NCI-H1092 treated with DMSO at 0.1 percent for 48 hours (cell line): Measurements from ENCODE around the gene LMOD1.
"Not testable (repeated sequence)": the region's sequence is repeated elsewhere in the genome, so short reads cannot be mapped to it uniquely, and the experiment has no call there.

Experiments used
- DNase-seq: peaks from one replicate; lab custom pipeline; 2025; lab: John Stamatoyannopoulos, UW

LMOD1 gene

DNA sequence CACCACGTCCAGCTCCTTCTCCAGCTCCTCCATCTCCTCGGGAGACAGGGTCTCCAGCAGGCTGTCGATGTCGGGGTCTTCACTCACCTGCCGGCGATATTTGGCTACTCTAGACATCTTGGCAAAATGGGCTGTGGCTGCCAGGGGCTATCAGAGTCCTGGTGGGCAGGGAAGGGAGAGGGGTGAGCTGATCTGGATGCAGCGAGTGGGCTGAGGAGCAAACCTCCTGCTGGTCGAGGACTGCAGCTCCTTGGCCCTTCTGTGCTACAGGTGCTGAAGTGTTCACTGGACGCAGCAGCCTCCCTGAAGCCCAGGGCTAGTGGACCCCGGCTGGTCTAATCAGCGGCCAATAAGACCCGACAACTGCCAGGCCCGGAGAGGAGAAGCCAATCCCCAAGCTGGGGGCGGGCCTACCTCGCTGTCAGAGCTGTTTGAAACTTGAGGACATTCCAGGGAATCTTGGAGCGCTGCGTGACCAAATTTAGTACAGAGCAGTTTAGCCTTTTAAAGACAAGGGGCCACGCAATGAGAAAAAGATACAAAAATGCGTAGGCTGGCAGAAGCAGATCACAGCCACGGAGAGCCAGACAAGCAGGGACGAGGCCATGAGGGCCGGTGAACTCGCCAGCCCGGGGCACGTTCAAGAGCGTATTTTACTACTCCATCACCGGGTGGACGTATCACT, at the start of gene LMOD1:
Gene LMOD1, minus strand, starts transcription at position 325 of the 685 bp plus-strand sequence. Its CDS starts 208 bp downstream, at position 117.
- peak; percentile 27 for DNase-seq

DNA sequence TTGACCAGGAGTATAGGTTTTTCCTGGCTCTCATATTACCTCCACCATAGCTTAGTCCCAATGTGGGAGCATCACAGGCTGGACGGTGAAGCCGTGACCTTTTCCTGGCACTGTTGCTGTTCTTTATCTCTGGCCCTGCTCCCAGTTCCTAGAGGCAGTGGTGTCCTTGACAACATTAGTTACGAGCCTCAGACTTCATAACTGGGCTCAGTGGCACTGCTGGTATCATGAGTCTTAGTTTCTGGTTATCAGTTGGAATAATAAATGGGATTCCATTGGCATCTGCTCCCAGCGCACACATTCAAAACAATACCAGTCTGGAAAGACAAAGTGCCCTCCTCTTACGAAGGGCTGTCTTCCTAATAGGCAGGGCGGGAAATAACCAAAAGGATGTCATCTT, 44.1 kb upstream of the LMOD1 start:
- DNase-seq = no peak

DNA sequence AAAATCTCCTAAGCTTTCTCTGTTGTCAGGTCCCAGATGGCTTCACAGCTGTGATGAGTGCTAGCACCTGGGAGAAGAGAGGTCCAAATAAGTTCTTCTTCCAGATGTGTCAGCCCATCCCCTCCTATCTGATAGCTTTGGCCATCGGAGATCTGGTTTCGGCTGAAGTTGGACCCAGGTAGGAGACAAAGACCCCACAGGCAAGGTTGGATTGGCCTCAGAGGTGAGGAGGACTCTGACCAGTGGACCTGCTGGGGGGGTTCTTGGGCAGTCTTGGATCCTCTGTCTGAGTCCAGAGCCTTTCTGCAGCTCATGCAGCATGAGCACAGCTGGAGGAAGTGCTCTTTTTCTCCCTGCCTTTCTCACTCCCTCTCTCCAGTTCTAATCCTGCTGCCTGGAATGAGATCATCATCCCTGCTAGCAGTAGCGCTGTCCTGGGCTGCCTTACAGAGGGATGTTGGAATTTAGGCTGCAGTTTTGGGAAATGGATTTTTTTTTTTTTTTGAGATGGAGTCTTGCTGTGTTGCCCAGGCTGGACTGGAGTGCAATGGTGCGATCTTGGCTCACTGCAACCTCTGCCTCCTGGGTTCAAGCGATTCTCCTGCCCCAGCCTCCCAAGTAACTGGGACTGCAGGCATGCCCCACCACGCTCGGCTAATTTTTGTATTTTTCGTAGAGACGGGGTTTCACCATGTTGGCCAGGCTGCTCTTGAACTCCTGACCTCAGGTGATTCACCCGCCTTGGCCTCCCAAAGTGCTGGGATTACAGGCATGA, 43.2 kb upstream of the LMOD1 start:
- DNase-seq = no peak

DNA sequence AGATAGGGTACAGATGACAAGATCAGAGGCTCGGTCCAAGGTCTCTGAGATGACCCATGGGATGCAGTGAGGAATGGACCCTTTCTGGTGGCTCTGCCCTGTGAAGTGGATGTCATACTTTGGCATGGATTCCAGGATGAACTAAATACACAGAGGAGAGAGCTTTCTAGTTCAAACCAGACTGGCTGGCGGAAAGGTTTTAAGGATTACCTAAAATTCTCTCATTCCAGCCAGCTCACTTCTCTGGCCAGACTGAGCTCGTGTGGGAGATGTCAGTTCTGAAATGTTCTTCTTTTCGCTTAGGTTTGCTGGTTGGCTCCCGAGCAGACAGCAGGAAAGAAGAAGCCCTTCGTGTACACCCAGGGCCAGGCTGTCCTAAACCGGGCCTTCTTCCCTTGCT, 42.3 kb upstream of the LMOD1 start:
- no peak for DNase-seq

DNA sequence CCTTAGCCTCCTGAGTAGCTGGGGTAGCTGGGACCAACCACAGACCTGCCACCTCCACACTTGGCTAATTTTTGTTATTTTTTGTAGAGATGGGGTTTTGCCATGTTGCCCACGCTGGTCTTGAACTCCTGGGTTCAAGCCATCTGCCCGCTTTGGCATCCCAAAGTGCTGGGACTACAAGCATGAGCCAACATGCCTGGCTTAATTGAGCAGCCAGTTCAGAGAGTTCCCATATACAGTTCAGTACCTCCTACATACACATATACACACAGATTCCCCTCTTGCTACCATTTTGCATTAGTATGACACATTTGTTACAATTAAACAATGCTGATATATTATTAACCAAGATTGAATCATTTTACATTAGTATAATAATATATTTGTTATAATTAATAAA, 39.0 kb upstream of the LMOD1 start:
- no peak for DNase-seq

DNA sequence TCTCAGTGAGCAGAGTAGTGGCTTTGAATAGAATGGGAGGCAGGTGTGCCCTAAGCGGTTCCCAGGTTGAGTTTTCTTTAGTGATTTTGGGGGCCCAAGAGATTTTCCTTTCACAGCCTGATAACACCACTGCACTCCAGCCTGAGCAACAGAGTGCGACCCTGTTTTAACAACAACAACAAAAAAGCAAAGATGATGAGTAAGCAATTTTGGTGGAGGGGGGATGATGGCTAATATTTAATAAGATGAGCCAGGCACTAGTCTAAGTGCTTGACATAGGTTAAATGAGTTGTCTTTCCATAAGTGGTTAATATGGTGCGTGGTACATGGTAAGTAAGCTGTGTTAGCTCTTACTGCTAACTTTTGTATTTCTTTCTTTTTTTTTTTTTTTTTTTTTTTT, 38.1 kb upstream of the LMOD1 start:
- DNase-seq = no peak

DNA sequence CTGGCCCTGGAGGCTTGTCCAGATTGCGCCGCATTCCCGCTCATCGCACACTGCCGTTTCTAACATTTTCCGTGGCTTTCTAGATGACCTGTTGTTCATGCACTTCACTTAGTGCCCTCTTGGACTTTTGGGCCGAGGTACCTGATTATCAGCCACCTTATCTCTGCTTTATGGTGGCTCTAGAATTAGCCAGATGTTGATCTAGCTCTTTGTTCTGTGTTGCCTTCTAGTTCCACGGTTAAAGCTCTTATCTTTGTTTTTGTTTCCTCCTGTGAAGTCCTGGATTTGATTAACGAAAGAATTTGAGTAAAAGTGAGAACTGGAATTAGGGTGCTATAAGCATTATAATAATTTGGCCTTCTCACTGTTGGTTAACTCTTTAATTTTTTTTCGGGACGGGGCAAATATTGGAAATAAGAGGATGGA, 37.0 kb upstream of the LMOD1 start:
- no peak for DNase-seq

DNA sequence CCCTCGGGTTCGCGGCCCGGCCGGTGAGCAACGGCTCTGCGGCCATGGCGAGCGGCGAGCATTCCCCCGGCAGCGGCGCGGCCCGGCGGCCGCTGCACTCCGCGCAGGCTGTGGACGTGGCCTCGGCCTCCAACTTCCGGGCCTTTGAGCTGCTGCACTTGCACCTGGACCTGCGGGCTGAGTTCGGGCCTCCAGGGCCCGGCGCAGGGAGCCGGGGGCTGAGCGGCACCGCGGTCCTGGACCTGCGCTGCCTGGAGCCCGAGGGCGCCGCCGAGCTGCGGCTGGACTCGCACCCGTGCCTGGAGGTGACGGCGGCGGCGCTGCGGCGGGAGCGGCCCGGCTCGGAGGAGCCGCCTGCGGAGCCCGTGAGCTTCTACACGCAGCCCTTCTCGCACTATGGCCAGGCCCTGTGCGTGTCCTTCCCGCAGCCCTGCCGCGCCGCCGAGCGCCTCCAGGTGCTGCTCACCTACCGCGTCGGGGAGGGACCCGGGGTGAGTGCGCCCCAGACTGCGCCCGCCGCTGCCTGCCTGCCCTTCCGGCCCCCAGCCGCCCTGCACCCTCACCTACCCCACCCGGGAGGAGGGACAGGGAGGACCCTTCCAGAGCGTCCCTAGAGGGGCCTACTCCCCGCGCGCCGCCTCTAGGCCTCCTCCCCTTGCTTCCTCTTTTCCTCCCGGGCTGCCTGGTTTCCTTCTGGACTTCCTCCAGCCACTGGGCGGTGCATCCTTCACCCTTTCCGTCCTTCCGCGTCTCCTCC, 36.5 kb upstream of the LMOD1 start, which contains the start of gene RNPEP:
Gene RNPEP, plus strand, starts transcription at position 26 of the 757 bp plus-strand sequence. Its CDS starts 19 bp downstream, at position 45.
- peak; percentile 80 for DNase-seq

DNA sequence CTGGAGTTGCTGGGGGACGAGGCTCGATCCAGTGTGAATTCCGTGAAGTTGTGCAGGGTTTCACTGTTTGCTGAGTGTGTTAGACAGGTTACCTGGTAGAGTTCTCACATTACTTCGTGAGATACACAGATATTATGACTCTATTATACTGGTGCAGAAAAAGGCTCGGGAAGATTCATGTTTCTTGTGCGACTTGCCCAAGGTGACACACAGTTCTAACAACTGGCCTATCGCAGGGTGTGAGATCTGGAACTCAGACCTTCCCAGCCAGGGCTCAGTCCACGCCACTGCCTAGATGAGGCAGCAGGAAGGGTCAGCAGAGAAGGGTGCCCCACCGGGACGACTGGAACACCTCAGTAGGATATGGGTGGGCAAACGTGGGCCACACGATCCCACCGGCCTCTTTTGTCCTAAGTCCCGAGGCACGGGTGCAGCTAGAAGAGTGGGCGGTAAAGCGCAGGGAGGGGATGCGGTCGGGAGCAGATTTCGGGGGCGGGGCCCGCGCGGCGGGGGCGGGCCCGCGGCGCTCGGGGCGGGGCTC, 35.8 kb upstream of the LMOD1 start:
- no peak for DNase-seq

DNA sequence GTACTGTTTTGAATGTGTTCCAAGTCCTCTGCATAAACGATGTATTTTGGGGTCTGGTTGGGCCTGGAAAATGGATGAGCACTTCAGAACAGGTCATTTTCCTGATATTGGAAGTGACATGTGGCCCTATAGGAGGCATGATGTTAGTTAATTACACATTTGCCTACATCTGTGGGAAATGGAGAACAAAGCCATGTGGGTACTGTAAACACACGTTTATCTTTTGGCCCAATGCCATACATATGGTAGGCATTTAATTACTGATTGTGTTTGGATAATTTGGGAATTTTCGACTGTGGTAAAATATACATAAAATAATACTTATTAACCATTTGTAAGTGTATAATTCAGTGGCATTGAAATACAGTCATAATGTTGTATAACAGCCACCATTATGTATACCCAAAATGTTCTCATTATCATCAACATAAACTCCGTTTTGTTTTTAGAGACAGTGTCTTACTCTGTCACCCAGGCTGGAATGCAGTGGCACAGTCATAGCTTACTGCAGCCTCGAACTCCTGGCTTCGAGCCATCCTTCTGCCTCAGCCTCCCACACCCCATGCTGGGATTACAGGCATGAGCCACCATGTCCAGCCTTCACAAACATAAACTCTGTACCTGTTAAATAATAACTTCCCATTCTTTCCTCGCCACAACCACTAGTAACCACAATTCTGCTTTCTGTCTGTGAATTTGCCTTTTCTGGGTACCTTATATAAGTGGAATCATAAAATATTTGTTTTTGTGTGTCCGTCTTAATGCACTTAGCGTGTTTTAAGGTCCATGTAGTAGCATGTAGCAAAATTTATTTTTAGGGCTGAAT, 24.2 kb upstream of the LMOD1 start:
- DNase-seq = no peak

DNA sequence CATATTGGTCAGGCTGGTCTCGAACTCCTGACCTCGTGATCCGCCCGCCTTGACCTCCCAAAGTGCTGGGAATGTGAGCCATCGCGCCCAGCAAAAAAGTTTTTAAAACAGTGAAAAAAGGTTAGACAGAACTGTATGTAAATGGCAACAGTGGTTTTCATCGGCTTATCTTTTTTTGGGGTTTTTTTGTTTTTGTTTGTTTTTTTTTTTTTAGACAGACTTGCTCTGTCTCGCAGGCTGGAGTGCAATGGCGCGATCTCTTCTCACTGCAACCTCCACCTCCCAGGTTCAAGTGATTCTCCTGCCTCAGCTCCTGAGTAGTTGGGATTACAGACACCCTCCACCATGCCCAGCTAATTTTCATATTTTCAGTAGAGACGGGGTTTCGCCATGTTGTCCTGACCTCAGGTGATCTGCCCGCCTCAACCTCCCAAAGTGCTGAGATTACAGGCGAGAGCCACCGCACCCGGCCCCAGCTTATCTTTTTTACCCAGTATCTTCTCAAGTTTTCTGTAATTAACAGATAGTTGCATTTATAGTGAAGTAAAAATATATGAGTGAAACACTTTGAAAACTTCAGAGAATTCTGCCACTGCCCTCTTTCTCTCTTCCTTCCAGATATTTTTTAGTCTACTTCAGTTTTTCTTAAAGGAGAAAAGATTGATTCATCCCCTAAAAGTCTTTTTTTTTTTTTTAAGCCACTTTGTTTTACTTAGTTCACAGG, 22.0 kb upstream of the LMOD1 start:
- DNase-seq = no peak

DNA sequence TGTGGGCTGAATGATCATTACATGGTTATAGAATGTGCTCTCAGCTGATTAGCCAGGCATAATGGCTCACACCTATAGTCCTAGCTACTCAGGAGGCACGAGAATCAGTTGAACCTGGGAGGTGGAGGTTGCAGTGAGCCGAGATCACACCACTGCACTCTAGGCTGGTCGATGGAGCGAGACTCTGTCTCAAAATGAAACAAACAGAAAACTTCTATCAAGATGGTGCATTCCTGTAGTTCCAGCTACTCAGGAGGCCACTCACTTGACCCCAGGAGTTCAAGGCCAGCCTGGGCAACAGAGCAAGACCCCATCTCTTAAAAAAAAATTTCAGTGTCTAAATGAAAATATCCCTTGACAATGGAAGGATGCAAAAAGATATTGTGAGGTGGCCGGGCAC, 19.8 kb upstream of the LMOD1 start:
- no peak for DNase-seq

DNA sequence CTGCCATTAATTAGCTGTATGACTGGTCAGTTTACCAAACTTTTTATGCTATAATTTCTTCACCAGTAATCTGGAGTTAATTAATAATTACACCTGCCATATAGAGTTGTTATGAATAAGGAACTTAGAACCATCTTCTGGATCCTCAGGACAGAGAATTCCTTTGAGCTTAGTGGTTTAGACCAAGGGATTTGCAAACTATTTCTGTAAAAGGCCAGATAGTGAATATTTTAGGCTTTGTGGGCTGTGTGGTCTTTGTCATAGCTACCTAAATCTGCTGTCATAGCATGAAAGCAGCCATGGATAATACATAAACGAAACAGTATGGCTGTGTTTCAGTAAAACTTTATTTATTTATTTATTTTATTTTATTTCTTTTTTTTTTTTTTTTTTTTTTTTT, 17.9 kb upstream of the LMOD1 start:
- DNase-seq = no peak

DNA sequence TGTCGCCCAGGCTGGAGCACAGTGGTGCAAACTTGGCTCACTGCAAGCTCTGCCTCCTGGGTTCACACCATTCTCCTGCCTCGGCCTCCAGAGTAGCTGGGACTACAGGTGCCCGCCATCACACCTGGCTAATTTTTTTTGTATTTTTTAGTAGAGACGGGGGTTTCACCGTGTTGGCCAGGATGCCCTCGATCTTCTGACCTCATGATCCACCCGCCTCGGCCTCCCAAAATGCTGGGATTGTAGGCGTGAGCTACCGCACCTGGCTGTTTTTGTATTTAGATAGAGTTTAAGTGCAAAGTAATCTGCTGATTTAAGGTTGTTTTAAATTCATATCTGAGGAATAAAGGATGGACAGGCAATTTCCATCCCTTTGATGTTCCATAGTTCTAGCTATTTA, 16.0 kb upstream of the LMOD1 start:
- not testable (repeated sequence) for DNase-seq

DNA sequence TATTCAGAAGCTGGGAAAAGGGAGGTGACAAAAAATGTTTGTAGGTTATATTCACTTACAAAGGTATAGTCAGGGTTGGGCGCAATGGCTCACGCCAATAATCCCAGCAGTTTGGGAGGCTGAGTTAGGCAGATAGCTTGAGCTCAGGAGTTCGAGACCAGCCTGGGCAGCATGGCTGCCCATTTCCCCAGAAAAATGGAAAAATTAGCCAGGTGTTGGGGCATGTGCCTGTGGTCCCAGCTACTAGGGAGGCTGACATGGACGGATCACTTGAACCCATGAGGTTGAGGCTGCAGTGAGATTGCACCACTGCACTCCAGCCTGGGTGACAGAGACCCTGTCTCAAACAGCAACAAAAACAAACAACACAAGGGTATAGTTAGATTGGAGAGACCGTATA, 12.0 kb upstream of the LMOD1 start:
- DNase-seq = no peak

DNA sequence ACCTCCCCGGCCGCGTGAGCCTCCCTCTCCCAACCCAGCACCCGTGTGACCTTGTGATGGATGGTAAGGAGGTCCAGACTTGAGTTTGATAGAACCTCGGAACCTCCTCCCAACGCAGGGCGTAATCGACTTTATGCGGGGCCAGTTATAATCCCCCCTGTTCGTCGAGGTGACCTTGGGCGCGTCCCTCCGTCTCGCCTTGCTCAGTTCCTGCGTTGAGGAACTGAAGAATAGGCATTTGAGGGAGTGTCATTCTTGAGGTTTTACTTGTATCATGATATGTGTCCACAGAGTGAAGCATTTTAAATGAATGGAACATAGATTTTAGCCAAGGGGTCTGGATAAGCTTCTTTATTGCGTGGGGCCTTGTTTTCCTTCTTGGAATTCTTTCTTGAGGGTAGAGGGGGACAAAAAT, 9.4 kb upstream of the LMOD1 start:
- no peak for DNase-seq

DNA sequence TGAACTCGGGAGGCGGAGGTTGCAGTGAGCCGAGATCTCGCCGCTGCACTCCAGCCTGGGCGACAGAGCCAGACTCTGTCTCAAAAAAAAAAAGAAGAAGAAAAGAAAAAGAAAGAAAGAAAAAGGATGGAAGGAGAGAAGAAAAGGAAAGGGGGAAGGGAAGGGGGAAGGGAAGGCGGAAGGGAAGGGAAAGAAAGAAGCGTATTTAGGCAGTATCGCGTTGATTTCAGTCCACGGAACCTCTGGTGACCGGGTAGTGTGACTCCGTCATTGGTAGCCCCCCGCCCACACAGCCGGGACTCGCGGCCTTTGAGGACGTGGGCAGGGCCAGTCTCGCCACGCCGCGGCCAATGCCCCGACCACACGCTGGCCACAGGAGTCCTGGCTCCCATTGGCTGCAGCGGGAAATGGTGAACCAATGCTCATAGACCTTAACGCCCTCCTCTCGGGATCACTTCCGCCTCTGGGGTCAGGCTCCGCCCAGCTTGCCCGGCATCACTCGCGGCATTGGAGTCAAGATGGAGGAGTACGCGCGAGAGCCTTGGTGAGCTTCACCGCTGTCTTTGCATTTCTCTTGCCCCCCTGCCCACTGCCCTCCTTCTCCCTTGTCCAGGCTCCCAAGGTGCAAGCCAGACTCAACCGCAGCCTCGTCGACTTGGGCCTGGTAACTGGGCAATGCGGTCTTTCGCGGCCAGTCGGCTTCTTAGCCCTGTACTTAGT, 8.8 kb upstream of the LMOD1 start, which contains the start of gene TIMM17A:
Gene TIMM17A, plus strand, starts transcription at position 495 of the 720 bp plus-strand sequence. Its CDS starts 24 bp downstream, at position 519.
- peak; percentile 99 for DNase-seq

DNA sequence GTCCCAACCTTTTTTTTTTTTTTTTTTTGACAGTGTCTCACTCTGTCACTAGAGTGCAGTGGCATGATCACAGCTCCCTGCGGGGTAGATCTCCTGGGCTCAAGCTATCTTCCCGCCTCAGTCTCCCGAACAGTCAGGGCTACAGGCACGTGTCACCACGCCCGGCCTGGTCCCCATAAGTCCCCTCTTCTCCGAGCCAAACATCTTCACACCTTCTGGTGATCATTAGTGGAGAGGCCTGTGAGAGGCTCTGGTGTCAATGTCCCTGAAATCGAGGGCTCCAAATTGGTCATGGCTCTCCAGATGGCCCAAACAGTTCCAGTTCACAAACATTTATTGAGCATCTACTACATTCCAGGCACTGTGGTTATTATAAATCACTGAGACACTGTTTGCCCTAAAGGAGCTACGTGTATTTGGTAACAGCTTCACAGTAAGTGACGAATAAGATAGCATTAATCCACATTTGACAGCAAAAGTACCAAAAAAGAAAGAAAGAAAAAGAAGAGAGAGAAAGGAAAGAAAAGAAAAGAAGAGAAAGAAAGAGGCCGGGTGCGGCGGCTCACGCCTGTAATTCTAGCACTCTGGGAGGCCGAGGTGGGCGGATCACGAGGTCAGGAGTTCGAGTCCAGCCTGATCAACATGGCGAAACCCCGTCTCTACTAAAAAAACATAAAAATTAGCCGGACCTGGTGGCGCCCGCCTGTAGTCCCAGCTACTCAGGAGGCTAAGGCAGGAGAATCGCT, 8.1 kb upstream of the LMOD1 start:
- DNase-seq = no peak

DNA sequence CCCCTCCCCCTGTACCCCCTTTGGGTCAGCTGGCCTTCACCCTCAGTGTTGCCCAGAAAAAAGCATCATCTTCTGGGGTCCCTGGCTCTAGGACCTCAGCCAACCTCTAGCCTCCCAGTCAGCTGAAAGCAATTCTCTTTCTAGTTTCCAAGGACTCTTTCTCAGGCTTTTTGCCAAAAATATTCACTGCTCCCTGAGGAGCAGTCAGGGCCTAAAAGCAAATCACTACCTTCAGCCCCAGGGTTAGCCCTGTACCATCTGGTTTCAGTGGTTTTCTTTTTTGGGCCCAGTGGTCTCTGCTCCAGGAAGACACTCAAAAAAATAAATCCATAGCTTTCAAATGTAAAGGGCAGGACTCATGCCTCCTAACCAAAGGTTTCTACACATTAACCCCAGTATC, 3.1 kb upstream of the LMOD1 start:
- no peak for DNase-seq

DNA sequence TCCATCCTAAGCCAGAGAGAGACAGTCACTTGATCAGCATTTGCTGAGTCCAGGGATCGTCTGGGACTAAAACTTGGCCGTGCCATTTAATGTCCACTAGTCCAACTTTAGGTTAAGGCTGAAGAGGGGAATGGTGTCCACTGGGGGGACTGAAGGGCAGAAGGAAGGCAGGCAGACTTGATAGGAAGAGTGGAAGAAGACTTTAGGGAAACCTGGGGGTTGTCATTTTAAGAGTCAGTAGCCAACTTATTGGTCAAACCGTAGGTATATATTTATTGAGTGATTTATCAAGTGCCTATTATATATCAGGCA, 1.3 kb upstream of the LMOD1 start:
- DNase-seq = no peak
